ENCODE data around the gene DDIT4. TPM values are rescaled to one million over a fixed set of nuclear protein-coding genes. Genes with fewer than 3 reads are reported as not detected.

Gene DDIT4
- polyA plus RNA-seq, 3 donors = 26.1 to 611 (median 45.8) TPM

GRCh38 chr10:72322030-72322279 lies 48.2 kb downstream of the DDIT4 start:
- peak overlapping the region in 1 of 2 donors; percentile 13 for H3K4me3 Mint-ChIP-seq
- H3K9me3 Mint-ChIP-seq = peaks cover 0 to 8% (median 0%) of the 10 kb centered on the region in 7 donors
- H2AFZ ChIP-seq (ENCODE audit: insufficient read depth, low read depth, low read length, poor library complexity, severe bottlenecking) = no peak overlapping the region
- H3K4me3 ChIP-seq (replicated peaks in 1 of 3; ENCODE audit: low read depth in 2 of 3, low read length in 3 of 3) = no peak overlapping the region
- no CpG with 5 or more reads among the region's 3 CpGs for WGBS (ENCODE audit: insufficient coverage)
- H3K9me3 ChIP-seq (replicated peaks in 1 of 2; ENCODE audit: control insufficient read depth in 1 of 2, insufficient read depth in 1 of 2, low read length in 2 of 2) = no peaks in the 10 kb centered on the region
- peaks cover 78 to 79% of the 10 kb centered on the region in 2 donors for H3K4me1 ChIP-seq (ENCODE audit: control insufficient read depth in 1 of 2, insufficient read depth in 2 of 2, low read length in 2 of 2)
- no peaks in the 10 kb centered on the region for H3K27me3 ChIP-seq (ENCODE audit: control insufficient read depth in 2 of 2, insufficient read depth in 2 of 2, low read length in 2 of 2)
- H3K27ac Mint-ChIP-seq = peak overlapping the region; percentile 30 to 100 (median 73)
- peaks cover 10% of the 10 kb centered on the region for H3K79me2 ChIP-seq (ENCODE audit: insufficient read depth, low read length)
- peak; percentile 69 to 89 (median 76) for DNase-seq
- no peaks in the 10 kb centered on the region for H4K20me1 ChIP-seq (ENCODE audit: insufficient read depth, low read length)
- H3K36me3 ChIP-seq (replicated peaks in 1 of 2; ENCODE audit: control insufficient read depth in 1 of 2, insufficient read depth in 2 of 2, low read length in 2 of 2) = no peaks in the 10 kb centered on the region
- peaks cover 79% of the 10 kb centered on the region for H3K4me1 Mint-ChIP-seq
- peaks cover 0 to 4% (median 4%) of the 10 kb centered on the region in 3 donors for H3K27me3 Mint-ChIP-seq (ENCODE audit: low read depth in 3 of 3)
- H3K9ac ChIP-seq (ENCODE audit: insufficient read depth, low read length, poor library complexity, severe bottlenecking) = no peak overlapping the region
- no peak for TF ChIP-seq CTCF (IDR thresholded peaks at IDR 0.05)
- H3K36me3 Mint-ChIP-seq = no peaks in the 10 kb centered on the region
- no peak overlapping the region for H3K4me2 ChIP-seq (replicated peaks; ENCODE audit: extremely low read depth, low read length, poor library complexity, severe bottlenecking)
- intact Hi-C loops (cut with micrococcal nuclease) = loop anchor here in 1 of 2 donors (5.0 kb wide), 1 partner anchor 945 kb away; no protein-coding TSS in a partner anchor
- peak overlapping the region in 1 of 2 donors; percentile 100 for H3K27ac ChIP-seq (ENCODE audit: low read depth in 1 of 2, low read length in 2 of 2)

GRCh38 chr10:72322280-72323058 lies 48.7 kb downstream of the DDIT4 start:
- TF ChIP-seq CTCF (IDR thresholded peaks at IDR 0.05) = no peak
- Histone ChIP-seq H2AFZ (ENCODE audit: insufficient read depth, low read depth, low read length, poor library complexity, severe bottlenecking) (no peak overlapping the region), H3K9ac (ENCODE audit: insufficient read depth, low read length, poor library complexity, severe bottlenecking) (no peak overlapping the region), H4K20me1 (ENCODE audit: insufficient read depth, low read length) (no peaks in the 10 kb centered on the region), H3K27ac (ENCODE audit: low read depth in 1 of 2, low read length in 2 of 2) (peak overlapping the region in 1 of 2 donors; percentile 100), H3K4me3 (replicated peaks in 1 of 3; ENCODE audit: low read depth in 2 of 3, low read length in 3 of 3) (no peak overlapping the region), H3K79me2 (ENCODE audit: insufficient read depth, low read length) (peaks cover 10% of the 10 kb centered on the region), H3K9me3 (replicated peaks in 1 of 2; ENCODE audit: control insufficient read depth in 1 of 2, insufficient read depth in 1 of 2, low read length in 2 of 2) (no peaks in the 10 kb centered on the region), H3K4me1 (ENCODE audit: control insufficient read depth in 1 of 2, insufficient read depth in 2 of 2, low read length in 2 of 2) (peaks cover 74 to 76% of the 10 kb centered on the region in 2 donors), H3K36me3 (replicated peaks in 1 of 2; ENCODE audit: control insufficient read depth in 1 of 2, insufficient read depth in 2 of 2, low read length in 2 of 2) (no peaks in the 10 kb centered on the region), H3K4me2 (replicated peaks; ENCODE audit: extremely low read depth, low read length, poor library complexity, severe bottlenecking) (no peak overlapping the region), H3K27me3 (ENCODE audit: control insufficient read depth in 2 of 2, insufficient read depth in 2 of 2, low read length in 2 of 2) (no peaks in the 10 kb centered on the region)
- Mint-ChIP-seq H3K9me3 (peaks cover 0 to 8% (median 0%) of the 10 kb centered on the region in 7 donors), H3K4me1 (peaks cover 76% of the 10 kb centered on the region), H3K27me3 (ENCODE audit: low read depth in 3 of 3) (peaks cover 0 to 5% (median 4%) of the 10 kb centered on the region in 3 donors), H3K36me3 (no peaks in the 10 kb centered on the region), H3K27ac (peak overlapping the region; percentile 30 to 100 (median 73)), H3K4me3 (peak overlapping the region in 1 of 2 donors; percentile 13)
- WGBS (ENCODE audit: insufficient coverage) = 82% methylated on average over 5 of the region's 16 CpGs
- DNase-seq = peak in 1 of 3 donors; percentile 41
- intact Hi-C loops (cut with micrococcal nuclease) = loop anchor here in 1 of 2 donors (5.0 kb wide), 1 partner anchor 945 kb away; no protein-coding TSS in a partner anchor
